Erythroblast (primary cell): Measurements from ENCODE around the gene KRT14.
"Not testable (repeated sequence)": the region's sequence is repeated elsewhere in the genome, so short reads cannot be mapped to it uniquely, and the experiment has no call there.

ENCODE experiments used
- GATA1 ChIP-seq: IDR thresholded peaks from 2 replicates; pipeline ENCODE4 v1.6.1; 2011; ENCODE audit warnings: low read depth, mild to moderate bottlenecking, control low read depth, low read length, moderate library complexity
- POLR2A ChIP-seq: IDR thresholded peaks from 2 replicates; pipeline ENCODE4 v1.6.1; 2011; ENCODE audit warnings: mild to moderate bottlenecking, low read length

DNA sequence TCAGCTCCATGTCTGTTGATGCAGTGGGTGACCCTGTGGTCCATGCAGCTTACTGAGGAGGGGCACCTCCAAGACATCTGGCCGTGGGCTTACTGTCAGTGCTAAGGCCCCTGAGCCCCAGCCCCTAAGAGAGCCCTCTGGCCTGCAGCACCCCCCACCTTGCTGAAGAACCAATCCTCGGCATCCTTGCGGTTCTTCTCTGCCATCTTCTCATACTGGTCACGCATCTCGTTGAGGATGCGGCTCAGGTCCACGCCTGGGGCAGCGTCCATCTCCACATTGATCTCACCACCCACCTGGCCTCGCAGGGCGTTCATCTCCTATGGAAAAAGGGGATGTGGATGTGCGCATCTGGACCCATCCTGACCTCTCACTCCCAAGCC is 34.7 kb upstream of the KRT14 start:
- not testable (repeated sequence) for TF ChIP-seq POLR2A, GATA1
